ENCODE results near the gene FAM181B. TPM values are rescaled to one million over a fixed set of nuclear protein-coding genes. Genes with fewer than 3 reads are reported as not detected.

FAM181B gene
- total RNA-seq, 2 donors from 2014 or later: 1.0 to 5.9 TPM

DNA sequence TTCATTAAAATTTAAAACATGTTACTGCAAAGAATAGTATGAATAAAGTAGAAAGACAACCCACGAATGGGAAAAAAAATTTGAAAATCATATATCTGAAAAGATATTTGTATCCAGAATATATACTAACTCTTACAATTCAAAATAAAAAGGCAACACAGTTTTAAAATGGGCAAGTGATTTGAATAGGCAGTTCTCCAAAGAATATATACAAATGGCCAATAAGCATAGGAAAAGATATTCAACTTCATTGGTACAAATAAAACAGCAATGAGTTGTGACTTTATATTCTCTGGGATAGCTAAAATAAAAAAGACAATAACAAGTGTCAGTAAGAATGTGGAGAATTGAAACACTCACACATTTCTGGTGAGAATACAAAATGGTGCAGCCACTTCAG lies 41.6 kb upstream of the FAM181B start:
- TF ChIP-seq, protein P1, sequence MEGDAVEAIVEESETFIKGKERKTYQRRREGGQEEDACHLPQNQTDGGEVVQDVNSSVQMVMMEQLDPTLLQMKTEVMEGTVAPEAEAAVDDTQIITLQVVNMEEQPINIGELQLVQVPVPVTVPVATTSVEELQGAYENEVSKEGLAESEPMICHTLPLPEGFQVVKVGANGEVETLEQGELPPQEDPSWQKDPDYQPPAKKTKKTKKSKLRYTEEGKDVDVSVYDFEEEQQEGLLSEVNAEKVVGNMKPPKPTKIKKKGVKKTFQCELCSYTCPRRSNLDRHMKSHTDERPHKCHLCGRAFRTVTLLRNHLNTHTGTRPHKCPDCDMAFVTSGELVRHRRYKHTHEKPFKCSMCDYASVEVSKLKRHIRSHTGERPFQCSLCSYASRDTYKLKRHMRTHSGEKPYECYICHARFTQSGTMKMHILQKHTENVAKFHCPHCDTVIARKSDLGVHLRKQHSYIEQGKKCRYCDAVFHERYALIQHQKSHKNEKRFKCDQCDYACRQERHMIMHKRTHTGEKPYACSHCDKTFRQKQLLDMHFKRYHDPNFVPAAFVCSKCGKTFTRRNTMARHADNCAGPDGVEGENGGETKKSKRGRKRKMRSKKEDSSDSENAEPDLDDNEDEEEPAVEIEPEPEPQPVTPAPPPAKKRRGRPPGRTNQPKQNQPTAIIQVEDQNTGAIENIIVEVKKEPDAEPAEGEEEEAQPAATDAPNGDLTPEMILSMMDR (IDR thresholded peaks at IDR 0.05): no peak
- TF ChIP-seq POLR2A (IDR thresholded peaks at IDR 0.05): no peak
- no peak overlapping the region for H3K4me3 ChIP-seq
- DNase-seq (no peak), ATAC-seq (no peak)
- no peaks in the 10 kb centered on the region for H3K27me3 ChIP-seq
- H3K27ac ChIP-seq: no peak overlapping the region
- intact Hi-C loops (cut with DNase I): no loop called here
- WGBS, 2 donors: 57 to 63% methylated on average over 1 of the region's 1 CpG
- H3K9me3 ChIP-seq: peaks cover 0 to 10% (median 0%) of the 10 kb centered on the region in 3 donors
- no peaks in the 10 kb centered on the region for H3K4me1 ChIP-seq
- H3K36me3 ChIP-seq (replicated peaks in 1 of 2; ENCODE audit: insufficient read depth in 1 of 2, low read depth in 2 of 2): no peaks in the 10 kb centered on the region

DNA sequence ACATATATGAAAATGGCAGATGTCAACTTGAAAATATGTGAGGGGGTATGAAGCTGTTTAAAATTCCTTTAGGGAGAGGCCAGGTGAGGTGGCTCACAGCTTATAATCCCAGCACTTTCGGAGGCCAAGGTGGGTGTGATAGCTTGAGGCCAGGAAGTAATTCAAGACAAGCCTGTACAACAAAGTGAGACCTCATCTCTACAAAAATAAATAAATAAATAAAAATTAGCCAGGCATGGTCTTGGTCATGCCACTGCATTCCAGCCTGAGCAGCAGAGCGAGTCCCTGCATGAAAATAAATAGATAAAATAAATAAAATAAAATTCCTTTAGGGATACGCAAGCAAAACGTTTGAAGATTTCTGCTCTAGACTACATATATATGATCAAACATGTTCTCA lies 38.1 kb upstream of the FAM181B start:
- no peak for DNase-seq
- Histone ChIP-seq H3K36me3 (replicated peaks in 1 of 2; ENCODE audit: insufficient read depth in 1 of 2, low read depth in 2 of 2) (no peaks in the 10 kb centered on the region), H3K9me3 (peaks cover 0 to 10% (median 0%) of the 10 kb centered on the region in 3 donors), H3K27ac (no peak overlapping the region), H3K4me3 (no peak overlapping the region), H3K4me1 (no peaks in the 10 kb centered on the region), H3K27me3 (no peaks in the 10 kb centered on the region)
- TF ChIP-seq, protein P1 (IDR thresholded peaks at IDR 0.05): no peak
- no peak for TF ChIP-seq POLR2A (IDR thresholded peaks at IDR 0.05)
- no peak for ATAC-seq
- 79 to 82% methylated on average over 4 of the region's 4 CpGs for WGBS, 2 donors
- intact Hi-C loops (cut with DNase I): no loop called here

DNA sequence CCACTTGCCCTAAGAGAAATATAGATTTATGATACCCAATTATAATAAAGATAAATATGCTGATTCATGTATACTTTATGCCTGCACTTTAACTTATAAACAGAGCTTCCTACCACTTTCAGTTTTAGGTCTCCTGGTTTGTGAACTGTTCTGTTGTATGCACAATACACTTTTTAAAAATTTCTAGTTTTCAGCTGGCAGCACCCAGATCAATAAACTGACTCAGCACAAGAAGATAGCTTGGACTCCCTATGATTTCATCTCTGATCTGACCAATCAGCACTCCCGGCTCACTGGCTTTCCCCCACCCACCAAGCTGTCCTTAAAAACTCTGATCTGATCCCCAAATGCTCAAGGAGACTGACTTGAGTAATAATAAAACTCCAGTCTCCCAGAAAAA lies 33.5 kb upstream of the FAM181B start:
- DNase-seq (no peak), ATAC-seq (no peak)
- H3K9me3 ChIP-seq: no peaks in the 10 kb centered on the region
- intact Hi-C loops (cut with DNase I): no loop called here
- no peak overlapping the region for H3K27ac ChIP-seq
- WGBS, 2 donors: 5 to 19% methylated on average over 1 of the region's 1 CpG
- no peaks in the 10 kb centered on the region for H3K27me3 ChIP-seq
- no peaks in the 10 kb centered on the region for H3K4me1 ChIP-seq
- no peaks in the 10 kb centered on the region for H3K36me3 ChIP-seq (replicated peaks in 1 of 2; ENCODE audit: insufficient read depth in 1 of 2, low read depth in 2 of 2)
- TF ChIP-seq, protein P1 (IDR thresholded peaks at IDR 0.05): no peak
- no peak for TF ChIP-seq POLR2A (IDR thresholded peaks at IDR 0.05)
- H3K4me3 ChIP-seq: no peak overlapping the region

DNA sequence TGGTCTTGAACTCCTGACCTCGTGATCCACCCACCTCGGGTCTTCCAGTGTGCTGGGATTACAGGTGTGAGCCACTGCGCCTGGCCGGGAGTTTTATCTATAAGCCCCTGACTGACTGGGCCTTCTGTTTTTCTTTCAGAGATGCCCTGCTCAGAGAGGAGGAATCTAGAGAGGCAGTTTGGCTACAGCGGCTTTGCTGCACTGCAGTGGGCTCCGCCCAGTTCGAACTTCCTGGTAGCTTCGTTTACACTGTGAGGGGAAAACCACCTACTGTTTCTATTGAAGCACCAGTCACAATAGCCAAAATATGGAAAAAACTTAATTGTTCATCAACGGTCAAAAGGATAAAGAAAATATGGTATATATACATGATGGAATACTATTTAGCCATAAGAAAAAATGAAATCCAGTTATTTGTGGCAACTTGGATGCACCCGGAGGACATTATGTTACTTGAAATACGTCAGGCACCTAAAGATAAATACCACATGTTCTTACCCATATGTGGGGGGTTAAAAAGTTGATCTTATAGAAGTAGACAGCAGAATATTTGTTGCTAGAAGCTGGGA lies 31.9 kb upstream of the FAM181B start:
- TF ChIP-seq POLR2A (IDR thresholded peaks at IDR 0.05): no peak
- TF ChIP-seq, protein P1 (IDR thresholded peaks at IDR 0.05): no peak
- no peak for DNase-seq
- Histone ChIP-seq H3K4me3 (no peak overlapping the region), H3K36me3 (replicated peaks in 1 of 2; ENCODE audit: insufficient read depth in 1 of 2, low read depth in 2 of 2) (no peaks in the 10 kb centered on the region), H3K27me3 (no peaks in the 10 kb centered on the region), H3K9me3 (no peaks in the 10 kb centered on the region), H3K27ac (no peak overlapping the region), H3K4me1 (no peaks in the 10 kb centered on the region)
- 62 to 72% methylated on average over 11 of the region's 11 CpGs for WGBS, 2 donors
- ATAC-seq: no peak
- intact Hi-C loops (cut with DNase I): no loop called here

DNA sequence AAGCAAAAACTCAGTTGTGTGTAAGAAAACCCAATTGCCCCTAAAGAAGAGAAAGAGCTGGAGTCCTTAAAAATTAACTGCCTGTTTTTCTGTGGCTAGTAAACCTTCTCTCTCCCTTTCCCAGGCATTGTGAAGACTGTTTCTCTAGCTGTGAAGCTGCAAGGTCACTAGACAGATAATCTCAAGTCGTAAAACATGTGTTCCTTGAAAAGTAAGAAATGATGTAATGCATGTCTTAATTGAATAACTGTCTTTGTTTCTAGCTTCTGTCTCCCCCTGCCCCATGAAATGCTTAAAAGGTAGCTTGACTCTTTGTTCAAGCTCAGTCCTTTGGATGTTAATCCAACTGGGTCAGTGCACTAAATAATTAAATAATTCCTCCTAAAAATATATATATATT lies 29.5 kb upstream of the FAM181B start:
- DNase-seq (no peak), ATAC-seq (no peak)
- Histone ChIP-seq H3K4me3 (no peak overlapping the region), H3K36me3 (replicated peaks in 1 of 2; ENCODE audit: insufficient read depth in 1 of 2, low read depth in 2 of 2) (no peaks in the 10 kb centered on the region), H3K27me3 (no peaks in the 10 kb centered on the region), H3K9me3 (no peaks in the 10 kb centered on the region), H3K27ac (no peak overlapping the region), H3K4me1 (peaks cover 5% of the 10 kb centered on the region)
- TF ChIP-seq, protein P1 (IDR thresholded peaks at IDR 0.05): no peak
- TF ChIP-seq POLR2A (IDR thresholded peaks at IDR 0.05): no peak
- 33 to 47% methylated on average over 1 of the region's 1 CpG for WGBS, 2 donors
- intact Hi-C loops (cut with DNase I): no loop called here
